Measurements from ENCODE around the gene LTBP3. TPM values are rescaled to one million over a fixed set of nuclear protein-coding genes. Genes with fewer than 3 reads are reported as not detected.

Gene LTBP3
- total and polyA plus RNA-seq, 2 of the 4 experiments (the other 2 are of a cell fraction), result 6.6 to 145 TPM

GRCh38 chr11:65580756-65581155 is 22.6 kb upstream of the LTBP3 start:
- Histone ChIP-seq H3K23ac (ENCODE audit: low read depth, low read length) (no peak overlapping the region), H2BK20ac (ENCODE audit: low read depth, low read length) (no peak overlapping the region), H3K79me1 (ENCODE audit: low read depth in 1 of 2, low read length in 2 of 2) (peaks cover 15 to 40% of the 10 kb centered on the region in 2 experiments; a peak in 3 of 4 replicates), H3K27me3 (ENCODE audit: control insufficient read depth, insufficient read depth, low read length) (no peaks in the 10 kb centered on the region), H3K14ac (replicated peaks; ENCODE audit: low read depth, low read length) (no peak overlapping the region), H3K4ac (ENCODE audit: low read depth, low read length) (no peak overlapping the region), H2BK120ac (ENCODE audit: low read depth, low read length) (no peak overlapping the region), H2AK5ac (ENCODE audit: low read depth, low read length) (no peak overlapping the region), H3K4me2 (ENCODE audit: low read depth, low read length) (no peak overlapping the region), H3K4me3 (ENCODE audit: insufficient read depth, low read depth, low read length) (no peak overlapping the region), H4K8ac (ENCODE audit: low read depth in 2 of 2, low read length in 2 of 2) (no peak overlapping the region), H3K27ac (ENCODE audit: insufficient read depth, low read length) (no peak overlapping the region), H2BK5ac (ENCODE audit: low read depth, low read length, poor library complexity, severe bottlenecking) (no peak overlapping the region), H2BK15ac (ENCODE audit: low read depth, low read length) (no peak overlapping the region), H4K20me1 (ENCODE audit: insufficient read depth, low read length) (peaks cover 7% of the 10 kb centered on the region), H3K9me1 (ENCODE audit: insufficient read depth, low read length) (no peaks in the 10 kb centered on the region; the same call in 1 of the 2 replicates), H3K9ac (ENCODE audit: low read depth, low read length) (no peak overlapping the region), H3K36me3 (ENCODE audit: control insufficient read depth, insufficient read depth, low read length) (peaks cover 39% of the 10 kb centered on the region; the same call in 1 of the 2 replicates), H2AFZ (replicated peaks; ENCODE audit: low read length, poor library complexity) (no peak overlapping the region), H4K91ac (ENCODE audit: insufficient read depth, low read depth, low read length) (no peak overlapping the region), H3K9me3 (ENCODE audit: control insufficient read depth, insufficient read depth, low read length) (no peaks in the 10 kb centered on the region), H3K4me1 (ENCODE audit: control insufficient read depth, insufficient read depth, low read length) (peaks cover 17% of the 10 kb centered on the region), H2AK9ac (replicated peaks; ENCODE audit: low read depth, low read length, poor library complexity) (no peak overlapping the region), H3K56ac (ENCODE audit: extremely low read depth, insufficient read depth, low read length) (no peak overlapping the region), H3K18ac (ENCODE audit: low read depth, low read length) (no peak overlapping the region), H4K5ac (ENCODE audit: low read depth, low read length) (no peak overlapping the region)
- ChIA-PET CTCF (no interaction called here), POLR2A (ENCODE audit: unreplicated experiment) (no interaction called here)
- in situ Hi-C loops (cut with MboI; ENCODE audit: low sequenced_read_pairs), result no loop called here
- DNase-seq (no peak), ATAC-seq (ENCODE audit: low read depth) (no peak)
- no TSS peak for BruUV-seq (replicated peaks)
- intact Hi-C loops (cut with micrococcal nuclease), result no loop called here
- WGBS, 2 experiments (ENCODE audit: extremely low coverage in 2 of 2, insufficient read length in 1 of 2), result no CpG with 5 or more reads among the region's 8 CpGs
- no peak for TF ChIP-seq POLR2A (IDR thresholded peaks at IDR 0.05; ENCODE audit: low read depth, low read length)
- dilution Hi-C loops (cut with HindIII; ENCODE audit: low sequenced_read_pairs, unreplicated experiment), result no loop called here

All from IMR-90 (cell line).